ENCODE results near the gene PANK2.
"Not testable (repeated sequence)": the region's sequence is repeated elsewhere in the genome, so short reads cannot be mapped to it uniquely, and the experiment has no call there.

The PANK2 gene

GRCh38 chr20:3930265-3931206 is 41.3 kb downstream of the PANK2 start:
- FAIRE-seq, result no peak

DNA sequence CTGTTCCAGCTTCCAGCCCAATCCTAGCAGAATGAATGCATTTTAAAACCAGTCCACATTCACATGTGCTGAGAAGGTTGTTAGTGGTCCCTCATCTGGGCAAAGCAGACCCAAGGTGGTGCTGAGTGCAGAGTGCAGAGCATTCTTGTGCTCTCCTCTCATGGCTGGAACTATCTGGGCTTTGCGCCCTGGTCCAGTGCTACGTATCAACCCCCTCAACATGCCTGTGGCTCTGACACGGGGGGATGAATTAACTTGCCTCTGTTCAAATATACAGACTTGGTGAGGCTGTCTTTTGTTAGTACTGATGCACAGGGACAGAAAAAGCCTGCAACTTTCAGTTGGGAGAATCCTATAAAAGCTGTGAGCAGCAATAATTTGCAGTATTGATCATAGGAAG is 42.5 kb downstream of the PANK2 start:
- no peak for FAIRE-seq

DNA sequence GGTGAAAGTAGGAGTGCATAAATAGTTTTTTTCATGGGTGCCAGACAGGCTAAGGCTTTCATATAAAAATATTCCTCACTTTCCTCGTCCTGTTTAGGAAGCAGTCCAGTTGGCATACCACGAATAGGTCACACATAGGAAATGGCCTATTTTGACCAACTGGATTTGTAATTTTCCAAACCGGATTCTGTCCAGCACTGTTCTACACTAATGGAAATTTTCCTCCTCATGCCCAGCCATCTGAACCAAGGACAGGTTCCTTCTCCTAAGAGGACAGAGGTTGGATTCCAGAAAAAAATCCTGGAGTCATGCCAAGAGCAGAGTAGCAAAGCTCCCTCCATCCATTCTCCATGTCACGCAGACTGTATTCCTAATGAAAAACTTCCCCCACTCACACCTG is 43.1 kb downstream of the PANK2 start:
- FAIRE-seq, result no peak

DNA sequence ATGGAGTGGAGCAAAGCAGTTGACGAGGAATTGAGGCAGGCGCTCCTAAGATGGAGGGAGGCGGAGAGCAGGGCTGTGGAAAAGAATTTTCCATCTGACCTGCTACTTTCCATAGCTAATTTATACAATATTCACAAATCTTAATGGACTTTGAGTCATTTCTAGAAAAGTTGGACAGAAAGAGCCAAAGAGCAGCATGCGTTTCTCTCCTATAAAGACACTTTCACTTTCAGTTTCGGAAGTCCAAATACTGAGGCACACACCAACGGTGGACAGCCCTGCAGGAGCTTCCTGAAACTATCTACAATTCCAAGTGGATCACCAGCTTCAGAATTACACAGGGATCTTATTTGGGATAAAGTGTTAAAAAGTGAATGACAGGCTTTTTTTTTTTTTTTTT is 43.5 kb downstream of the PANK2 start:
- FAIRE-seq, result no peak

DNA sequence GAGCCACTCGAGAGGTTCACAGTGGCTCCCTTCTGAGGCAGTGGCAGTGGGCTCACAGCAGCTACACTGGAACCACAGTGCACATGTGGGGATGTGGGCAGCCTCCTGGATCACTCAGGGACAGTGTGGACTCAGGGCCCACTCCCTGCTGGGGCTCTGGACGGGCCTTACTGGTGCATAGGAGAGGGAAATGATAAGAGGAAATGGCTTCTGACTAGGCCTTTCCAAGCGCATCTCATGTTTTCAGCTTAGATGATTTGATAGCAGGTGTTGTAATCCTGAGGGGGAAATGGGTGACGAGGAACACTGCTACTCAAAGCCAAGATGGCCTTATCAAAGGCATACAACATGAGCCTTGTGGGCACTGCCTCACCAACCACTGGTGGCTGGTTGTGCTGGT is 44.0 kb downstream of the PANK2 start:
- no peak for FAIRE-seq

DNA sequence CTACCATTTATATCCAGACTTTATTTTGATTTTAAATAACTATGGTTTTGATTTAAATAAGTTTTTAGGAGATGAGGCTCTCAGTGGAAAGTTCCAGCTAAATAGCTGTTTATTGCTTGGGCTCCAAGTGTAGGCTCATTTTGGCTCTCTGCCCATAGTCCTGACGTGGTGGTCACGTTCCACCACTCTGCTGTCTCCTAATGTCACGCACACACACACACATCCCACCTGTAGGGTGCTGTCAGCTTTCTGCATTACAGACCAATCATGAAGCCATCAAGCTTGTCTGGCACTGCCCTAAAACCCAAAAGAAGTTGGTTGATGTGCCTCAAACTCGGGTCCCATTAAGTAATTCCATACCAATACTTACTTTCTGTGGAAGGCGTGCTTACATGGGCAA is 45.4 kb downstream of the PANK2 start:
- FAIRE-seq, result no peak

DNA sequence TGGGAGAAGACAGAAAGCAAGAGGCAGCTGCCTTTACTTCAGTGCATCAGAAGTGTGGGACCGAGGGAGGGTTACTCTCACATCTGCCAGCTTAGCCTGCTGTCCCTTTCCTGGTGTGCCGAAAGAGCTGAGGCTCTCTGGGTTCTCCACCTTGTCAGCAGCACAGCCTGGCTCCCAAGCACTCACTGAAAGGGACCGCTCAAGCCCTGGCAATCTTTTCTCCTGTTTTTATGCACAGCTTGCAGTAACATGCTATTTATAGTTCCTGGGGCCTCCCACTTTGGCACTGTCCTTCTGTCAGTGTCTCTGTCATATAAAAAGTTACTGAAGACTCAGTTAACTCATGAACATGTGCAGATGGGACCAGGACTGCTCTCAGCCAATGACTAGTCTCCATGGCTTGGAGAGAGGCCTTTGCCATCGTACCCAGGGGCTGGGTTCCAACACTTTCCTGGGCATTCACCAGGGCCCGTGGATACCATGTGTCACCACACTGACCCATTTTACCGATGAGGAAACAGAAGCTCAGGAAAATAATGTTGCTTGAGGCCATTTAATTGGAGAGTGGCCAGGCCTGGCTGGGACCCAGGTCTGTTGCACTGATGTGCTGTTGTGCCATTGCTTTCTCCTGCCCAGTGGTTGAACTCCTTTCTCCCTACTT is 46.2 kb downstream of the PANK2 start:
- no peak for FAIRE-seq

DNA sequence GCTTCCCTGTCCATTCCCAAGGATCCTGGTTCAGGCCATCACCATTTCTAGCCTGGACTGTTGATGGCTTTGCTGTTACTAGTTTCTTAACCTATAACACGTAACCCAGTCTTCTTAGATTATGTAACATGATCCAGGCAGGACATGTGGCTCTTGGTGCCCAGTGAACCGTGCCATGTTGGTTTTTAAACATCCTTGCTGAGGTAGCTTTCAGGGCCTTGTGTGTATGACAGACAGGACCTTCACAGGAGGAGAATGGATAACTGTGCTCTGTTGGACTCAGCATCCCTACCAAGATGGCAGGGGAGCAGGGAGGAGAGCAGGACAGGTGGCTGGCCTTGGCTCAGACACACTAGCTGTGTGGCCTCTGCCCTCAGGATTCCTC is 46.8 kb downstream of the PANK2 start:
- FAIRE-seq, result no peak

DNA sequence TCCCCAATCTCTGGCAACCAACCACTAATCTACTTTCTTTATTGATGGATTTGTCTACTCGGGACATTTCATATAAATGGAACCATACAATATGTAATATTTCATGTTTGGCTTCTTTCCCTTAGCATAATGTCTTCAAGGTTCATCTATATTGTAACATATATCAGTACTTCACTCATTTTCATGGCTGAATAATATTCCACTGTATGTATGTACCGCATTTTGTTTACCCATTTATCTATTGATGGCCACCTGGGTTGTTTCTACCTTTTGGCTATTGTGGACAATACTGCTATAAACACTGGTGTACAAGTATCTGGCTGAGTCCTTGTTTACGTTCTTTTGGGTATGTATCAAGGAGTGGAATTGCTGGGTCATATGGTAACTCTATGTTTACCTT is 48.4 kb downstream of the PANK2 start:
- no peak for FAIRE-seq

GRCh38 chr20:3940905-3941304 is 51.7 kb downstream of the PANK2 start:
- no peak for FAIRE-seq

GRCh38 chr20:3946666-3947065 is 57.5 kb downstream of the PANK2 start:
- FAIRE-seq, result not testable (repeated sequence)

DNA sequence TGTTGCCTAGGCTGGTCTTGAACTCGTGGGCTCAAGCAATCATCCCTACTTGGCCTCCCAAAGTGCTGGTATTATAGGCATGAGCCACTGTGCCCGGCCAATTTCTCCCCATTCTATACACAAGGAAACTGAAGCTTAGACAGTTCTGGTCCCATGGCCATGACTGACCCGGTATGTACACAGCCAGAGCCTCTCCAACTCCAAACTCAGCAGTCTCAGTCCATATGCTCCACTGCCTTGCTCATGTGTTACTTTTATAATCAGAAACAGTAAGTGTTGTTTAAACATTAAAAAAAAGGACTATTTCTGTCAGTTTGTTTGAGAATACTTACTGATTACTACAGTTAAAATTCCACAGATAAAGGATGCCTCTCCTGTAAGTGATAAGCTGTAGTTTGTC is 75.5 kb downstream of the PANK2 start:
- FAIRE-seq, result no peak

DNA sequence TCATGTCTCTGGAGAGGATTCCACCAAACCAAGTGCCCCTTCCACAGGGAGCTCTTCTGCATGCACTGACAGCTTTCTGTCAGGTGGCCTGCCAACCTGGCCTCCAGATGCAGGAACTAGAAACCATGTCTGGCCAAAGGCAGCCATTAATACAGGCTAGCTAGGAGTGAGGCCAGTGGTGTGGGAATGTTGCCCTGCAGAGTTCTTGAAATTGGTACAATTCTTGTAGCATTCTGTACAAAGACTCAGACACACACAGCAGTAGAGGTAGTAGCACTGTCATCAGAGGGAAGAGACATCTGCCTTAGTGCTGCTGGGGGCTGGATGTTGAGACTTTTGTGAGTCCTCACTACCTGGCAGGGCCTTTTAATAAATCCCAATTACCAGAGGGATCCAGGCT is 77.4 kb downstream of the PANK2 start:
- FAIRE-seq, result no peak

DNA sequence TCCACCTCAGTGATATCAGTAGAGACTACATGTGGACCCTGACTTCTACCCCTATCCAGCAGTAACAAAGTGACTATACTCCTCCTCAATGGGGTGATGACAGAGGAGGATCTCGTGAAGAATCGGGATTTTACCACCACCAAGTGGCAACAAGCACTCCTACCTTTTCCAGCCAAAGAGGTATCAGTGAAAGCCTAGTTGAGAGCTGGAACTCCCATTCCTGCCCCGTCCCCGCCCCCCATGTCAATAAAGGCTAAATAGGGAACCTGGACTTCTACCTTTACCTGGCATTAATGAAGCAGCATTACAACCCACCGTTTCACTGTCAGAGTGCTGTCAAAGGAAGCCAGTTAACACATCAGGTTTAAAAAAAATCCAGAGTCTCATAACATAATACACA is 80.8 kb downstream of the PANK2 start:
- FAIRE-seq, result no peak

DNA sequence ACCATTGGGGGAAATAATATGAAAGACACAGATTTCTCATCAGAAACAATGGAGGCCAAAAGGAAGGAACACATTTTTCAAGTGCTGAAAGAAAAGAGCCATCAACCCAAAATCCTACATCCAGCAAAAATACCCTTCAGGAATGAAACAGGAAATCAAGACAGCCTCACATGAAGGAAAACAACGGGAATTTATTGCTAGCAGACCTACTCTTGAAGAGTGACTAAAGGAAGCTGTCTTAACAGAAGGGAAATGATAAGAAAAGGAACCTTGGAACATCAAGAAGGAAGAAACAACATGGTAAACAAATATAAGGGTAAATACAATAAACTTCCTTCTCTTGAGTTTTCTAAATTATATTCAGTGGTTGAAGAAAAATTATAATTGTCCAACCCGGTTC is 82.0 kb downstream of the PANK2 start:
- no peak for FAIRE-seq

- no peak for FAIRE-seq
These were observed 83.0 kb downstream of the PANK2 start for GRCh38 chr20:3972161-3972560.

GRCh38 chr20:3972631-3973030 is 83.4 kb downstream of the PANK2 start:
- FAIRE-seq, result not testable (repeated sequence)

DNA sequence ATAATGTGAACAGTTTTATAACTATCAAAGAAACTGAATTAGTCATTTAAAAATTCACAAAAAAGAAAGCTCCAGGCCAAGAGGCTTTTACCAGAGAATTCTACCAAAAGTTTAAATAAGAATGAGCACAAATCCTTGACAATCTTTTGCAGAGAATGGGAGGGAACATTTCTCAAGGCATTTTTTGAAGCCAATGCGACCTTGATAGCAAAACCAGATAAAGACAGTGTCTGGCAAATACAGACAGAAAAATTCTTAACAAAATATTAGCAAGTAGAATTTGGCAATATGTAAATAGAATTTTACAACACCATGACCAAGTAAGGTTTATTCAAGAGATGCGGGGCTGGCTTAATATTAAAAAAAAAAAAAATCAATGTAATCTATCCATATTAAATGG is 84.5 kb downstream of the PANK2 start:
- FAIRE-seq, result no peak

- FAIRE-seq, result peak; percentile 11
These were observed 87.3 kb downstream of the PANK2 start for GRCh38 chr20:3976511-3976910.
